GM12878 (cell line): Measurements from ENCODE around the gene RIC3. TPM values are rescaled to one million over a fixed set of nuclear protein-coding genes. Genes with fewer than 3 reads are reported as not detected.

ENCODE experiments used
- ATAC-seq: fragments of 200-7000 bp; cut with Tn5 transposase; 3 replicates; pipeline ENCODE4 v1.9.1; 2020; ENCODE audit warnings: mild to moderate bottlenecking, moderate library complexity
- BruUV-seq: library from RNA; stranded (reverse); fragments of 400-500 nt; replicated peaks from 2 replicates; lab custom pipeline; 2021; lab: Mats Ljungman, UMichigan
- CTCF ChIA-PET: fragments of 300-600 bp; sonication (Branson Sonifier 250); formaldehyde crosslinking; extraction: SDS; loops from one replicate; lab custom pipeline; 2021; ENCODE audit warnings: inconsistent platforms; lab: Yijun Ruan, JAX
- POLR2A ChIA-PET: fragments of 350-600 bp; formaldehyde crosslinking; extraction: SDS; loops from one replicate; lab custom pipeline; 2021; ENCODE audit warnings: inconsistent platforms; lab: Charles Lee
- RAD21 ChIA-PET: fragments of 300-600 bp; sonication (Branson Sonifier 250); formaldehyde crosslinking; loops from one replicate; lab custom pipeline; 2023; ENCODE audit warnings: antibody characterized with exemption; ENCODE audit not compliant: unreplicated experiment; lab: Charles Lee
- SMC1A ChIA-PET: fragments of 300-600 bp; sonication (Branson Sonifier 250); formaldehyde crosslinking; loops from one replicate; lab custom pipeline; 2023; ENCODE audit not compliant: unreplicated experiment, uncharacterized antibody; lab: Charles Lee
- DNase-seq: peaks from one replicate; pipeline ENCODE4 v3.0.0-alpha.2; 2011; ENCODE audit warnings: low read depth, low spot score
- FAIRE-seq: peaks from 3 replicates; lab custom pipeline; 2011; peaks lifted over from hg19 to GRCh38; lab: Jason Lieb, UNC
- H2AFZ ChIP-seq: 2 replicates; pipeline ENCODE4 v1.6.0; 2011; ENCODE audit warnings: low read depth, low read length, control low read depth; ENCODE audit not compliant: control insufficient read depth
- H3K27ac ChIP-seq: 2 replicates; pipeline ENCODE4 v1.5.1; 2011; ENCODE audit warnings: control low read depth; ENCODE audit not compliant: control insufficient read depth, insufficient read depth
- H3K27me3 ChIP-seq, 2 experiments: replicated peaks in 1 of 2; 2 replicates each; pipeline versions ENCODE4 v1.6.0 to v1.6.1; 2011; ENCODE audit warnings: low read length in 1 of 2; ENCODE audit not compliant: control insufficient read depth in 2 of 2, insufficient read depth in 2 of 2
- H3K36me3 ChIP-seq, 2 experiments: 2 replicates each; pipeline ENCODE4 v1.5.1; 2011; ENCODE audit warnings: low read length in 1 of 2; ENCODE audit not compliant: control insufficient read depth in 2 of 2, insufficient read depth in 2 of 2
- H3K4me1 ChIP-seq: 2 replicates; pipeline ENCODE4 v1.6.1; 2011; ENCODE audit warnings: mild to moderate bottlenecking, low read length, moderate library complexity, mixed read lengths; ENCODE audit not compliant: control insufficient read depth, insufficient read depth
- H3K4me2 ChIP-seq: 2 replicates; pipeline ENCODE4 v1.6.0; 2011; ENCODE audit warnings: control low read depth; ENCODE audit not compliant: control insufficient read depth, insufficient read depth
- H3K4me3 ChIP-seq: fragments of 200-600 bp; sonication (generic); 2 replicates; pipeline ENCODE4 v1.5.1; 2016
- H3K79me2 ChIP-seq: 2 replicates; pipeline ENCODE4 v1.6.0; 2011; ENCODE audit warnings: low read length; ENCODE audit not compliant: control insufficient read depth, insufficient read depth
- H3K9ac ChIP-seq: 2 replicates; pipeline ENCODE4 v1.8.0; 2011; ENCODE audit warnings: low read length, control low read depth, mixed read lengths; ENCODE audit not compliant: control insufficient read depth, insufficient read depth
- H3K9me3 ChIP-seq: replicated peaks from 3 replicates; pipeline ENCODE4 v1.5.1; 2011; ENCODE audit warnings: mild to moderate bottlenecking, low read length; ENCODE audit not compliant: control insufficient read depth, insufficient read depth
- H4K20me1 ChIP-seq: 2 replicates; pipeline ENCODE4 v1.6.0; 2011; ENCODE audit not compliant: control insufficient read depth, insufficient read depth
- MEF2A ChIP-seq: IDR thresholded peaks from 2 replicates; pipeline ENCODE4 v1.6.1; 2011; ENCODE audit warnings: low read depth, mild to moderate bottlenecking, low read length, moderate library complexity; ENCODE audit not compliant: insufficient read depth
- PML ChIP-seq: IDR thresholded peaks from 2 replicates; pipeline ENCODE4 v1.6.1; 2012; ENCODE audit warnings: low read length, inconsistent platforms
- RBBP5 ChIP-seq: fragments of 200-600 bp; sonication (generic); conservative IDR thresholded peaks from 2 replicates; pipeline ENCODE4 v1.6.1; 2016
- WGBS: methylation state at CpG from one replicate; pipeline ENCODE4 v1.1.6; 2016; ENCODE audit warnings: low lambda C conversion rate; ENCODE audit not compliant: insufficient replicate concordance, insufficient coverage; ENCODE audit errors: missing lambda C conversion rate; 5-methylcytosine and 5-hydroxymethylcytosine counted together
- in situ Hi-C: fragments of 300-500 bp; cut with MboI; formaldehyde crosslinking; loops from 9 replicates; pipeline ENCODE4 v1.14.3; 2018; ENCODE audit warnings: mixed read lengths
- intact Hi-C: fragments of 100-400 bp; cut with micrococcal nuclease; formaldehyde crosslinking; loops from one replicate; pipeline ENCODE4 v1.14.2; 2022; ENCODE audit not compliant: unreplicated experiment
- polyA plus RNA-seq, 11 experiments: library from polyadenylated mRNA; depleted of rRNA in 4 of 11; unstranded in 6 of 11; stranded (reverse) in 5 of 11; fragments of >200 nt; fragmentation: Nextera tagmentation in 4 of 11; fragmentation: Illumina TruSeq in 1 of 11; extraction: Ambion mirVana in 4 of 11; extraction: Trizol in 1 of 11; gene quantifications; 1 replicate in 1 of 11; 2 replicates in 10 of 11; pipeline versions ENCODE4 v1.2.1 to v1.2.3, GENCODE V29; 2011 to 2016; ENCODE audit warnings: inconsistent platforms in 2 of 11, missing spikeins in 2 of 11, low read depth in 1 of 11
- total RNA-seq, 4 experiments: library from RNA; depleted of rRNA in 3 of 4; stranded (reverse); fragments of >200 nt in 3 of 4; fragmentation: Illumina TruSeq in 1 of 4; extraction: Trizol in 1 of 4; gene quantifications; 2 replicates each; pipeline versions ENCODE4 v1.2.1 to v1.2.3, GENCODE V29; 2013 to 2021
- TF ChIP-seq, protein P1 (sequence below): IDR thresholded peaks from 2 replicates; pipeline ENCODE4 v1.6.1; 2011; ENCODE audit warnings: borderline replicate concordance, low read depth, mild to moderate bottlenecking, moderate library complexity, low read length; ENCODE audit not compliant: insufficient read depth, poor library complexity, severe bottlenecking
- TF ChIP-seq, protein P2 (sequence below): IDR thresholded peaks from 2 replicates; pipeline ENCODE4 v1.6.1; 2011; ENCODE audit warnings: low read depth, mild to moderate bottlenecking, low read length, moderate library complexity, borderline replicate concordance; ENCODE audit errors: extremely low read depth
- TF ChIP-seq, protein P3 (sequence below): fragments of 450-650 bp; formaldehyde crosslinking; IDR thresholded peaks from 2 replicates; pipeline ENCODE4 v1.5.0; 2022; ENCODE audit warnings: mild to moderate bottlenecking, missing genetic modification characterization

RIC3 gene
- total and polyA plus RNA-seq, 10 of the 15 experiments (the other 5 are each of a cell fraction or from before 2014, with no cell fraction given) = 0.90 to 8.9 (median 2.2) TPM

DNA sequence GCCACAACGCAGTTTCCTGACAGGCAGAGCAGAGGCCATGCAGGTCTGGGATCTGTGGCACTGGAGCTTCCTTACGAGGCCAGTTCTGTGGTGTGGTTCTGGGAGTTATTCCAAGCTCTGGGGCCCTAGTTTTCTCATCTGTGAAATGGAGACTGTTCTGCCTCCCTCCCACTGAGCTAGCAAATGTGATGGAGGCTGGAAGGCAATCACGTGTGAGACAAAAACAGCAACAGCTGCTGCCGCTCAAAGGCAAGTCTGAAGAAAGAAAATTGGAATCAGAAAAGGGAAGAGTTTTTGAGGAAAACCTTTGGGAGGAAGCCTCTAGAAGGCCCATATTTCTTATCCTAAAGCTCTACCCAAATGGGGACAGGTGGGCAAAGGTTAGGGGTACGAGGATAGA, 8.3 kb upstream of the RIC3 start:
- ChIA-PET SMC1A (no interaction called here), RAD21 (no interaction called here), POLR2A (no interaction called here), CTCF (no interaction called here)
- 26% methylated on average over 5 of the region's 5 CpGs for WGBS
- in situ Hi-C loops = no loop called here
- H3K79me2 ChIP-seq = no peaks in the 10 kb centered on the region
- H3K9me3 ChIP-seq = no peaks in the 10 kb centered on the region
- no peak for DNase-seq
- no peaks in the 10 kb centered on the region for H4K20me1 ChIP-seq
- no peaks in the 10 kb centered on the region for H3K36me3 ChIP-seq
- BruUV-seq = no TSS peak
- intact Hi-C loops = no loop called here
- FAIRE-seq = no peak
- peaks cover 0 to 3% of the 10 kb centered on the region in 2 experiments; a peak in 2 of 4 replicates for H3K27me3 ChIP-seq
- no peak for ATAC-seq
- H3K4me2 ChIP-seq = no peak overlapping the region
- no peak overlapping the region for H3K27ac ChIP-seq
- no peaks in the 10 kb centered on the region for H3K4me1 ChIP-seq
- TF ChIP-seq PML (no peak), RBBP5 (no peak), MEF2A (no peak)
- TF ChIP-seq, protein P1, sequence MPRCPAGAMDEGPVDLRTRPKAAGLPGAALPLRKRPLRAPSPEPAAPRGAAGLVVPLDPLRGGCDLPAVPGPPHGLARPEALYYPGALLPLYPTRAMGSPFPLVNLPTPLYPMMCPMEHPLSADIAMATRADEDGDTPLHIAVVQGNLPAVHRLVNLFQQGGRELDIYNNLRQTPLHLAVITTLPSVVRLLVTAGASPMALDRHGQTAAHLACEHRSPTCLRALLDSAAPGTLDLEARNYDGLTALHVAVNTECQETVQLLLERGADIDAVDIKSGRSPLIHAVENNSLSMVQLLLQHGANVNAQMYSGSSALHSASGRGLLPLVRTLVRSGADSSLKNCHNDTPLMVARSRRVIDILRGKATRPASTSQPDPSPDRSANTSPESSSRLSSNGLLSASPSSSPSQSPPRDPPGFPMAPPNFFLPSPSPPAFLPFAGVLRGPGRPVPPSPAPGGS = no peak
- TF ChIP-seq, protein P2, sequence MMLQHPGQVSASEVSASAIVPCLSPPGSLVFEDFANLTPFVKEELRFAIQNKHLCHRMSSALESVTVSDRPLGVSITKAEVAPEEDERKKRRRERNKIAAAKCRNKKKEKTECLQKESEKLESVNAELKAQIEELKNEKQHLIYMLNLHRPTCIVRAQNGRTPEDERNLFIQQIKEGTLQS = no peak
- TF ChIP-seq, protein P3, sequence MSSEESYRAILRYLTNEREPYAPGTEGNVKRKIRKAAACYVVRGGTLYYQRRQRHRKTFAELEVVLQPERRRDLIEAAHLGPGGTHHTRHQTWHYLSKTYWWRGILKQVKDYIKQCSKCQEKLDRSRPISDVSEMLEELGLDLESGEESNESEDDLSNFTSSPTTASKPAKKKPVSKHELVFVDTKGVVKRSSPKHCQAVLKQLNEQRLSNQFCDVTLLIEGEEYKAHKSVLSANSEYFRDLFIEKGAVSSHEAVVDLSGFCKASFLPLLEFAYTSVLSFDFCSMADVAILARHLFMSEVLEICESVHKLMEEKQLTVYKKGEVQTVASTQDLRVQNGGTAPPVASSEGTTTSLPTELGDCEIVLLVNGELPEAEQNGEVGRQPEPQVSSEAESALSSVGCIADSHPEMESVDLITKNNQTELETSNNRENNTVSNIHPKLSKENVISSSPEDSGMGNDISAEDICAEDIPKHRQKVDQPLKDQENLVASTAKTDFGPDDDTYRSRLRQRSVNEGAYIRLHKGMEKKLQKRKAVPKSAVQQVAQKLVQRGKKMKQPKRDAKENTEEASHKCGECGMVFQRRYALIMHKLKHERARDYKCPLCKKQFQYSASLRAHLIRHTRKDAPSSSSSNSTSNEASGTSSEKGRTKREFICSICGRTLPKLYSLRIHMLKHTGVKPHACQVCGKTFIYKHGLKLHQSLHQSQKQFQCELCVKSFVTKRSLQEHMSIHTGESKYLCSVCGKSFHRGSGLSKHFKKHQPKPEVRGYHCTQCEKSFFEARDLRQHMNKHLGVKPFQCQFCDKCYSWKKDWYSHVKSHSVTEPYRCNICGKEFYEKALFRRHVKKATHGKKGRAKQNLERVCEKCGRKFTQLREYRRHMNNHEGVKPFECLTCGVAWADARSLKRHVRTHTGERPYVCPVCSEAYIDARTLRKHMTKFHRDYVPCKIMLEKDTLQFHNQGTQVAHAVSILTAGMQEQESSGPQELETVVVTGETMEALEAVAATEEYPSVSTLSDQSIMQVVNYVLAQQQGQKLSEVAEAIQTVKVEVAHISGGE (CRISPR knock-in tag) = no peak
- no peak overlapping the region for H3K9ac ChIP-seq
- no peak overlapping the region for H3K4me3 ChIP-seq
- H2AFZ ChIP-seq = no peak overlapping the region
